ENCODE results near the gene UBE2V1. TPM values are rescaled to one million over a fixed set of nuclear protein-coding genes. Genes with fewer than 3 reads are reported as not detected.

Gene UBE2V1
- total and polyA plus RNA-seq, 2 donors from 2014 or later = 99.1 to 105 TPM

DNA sequence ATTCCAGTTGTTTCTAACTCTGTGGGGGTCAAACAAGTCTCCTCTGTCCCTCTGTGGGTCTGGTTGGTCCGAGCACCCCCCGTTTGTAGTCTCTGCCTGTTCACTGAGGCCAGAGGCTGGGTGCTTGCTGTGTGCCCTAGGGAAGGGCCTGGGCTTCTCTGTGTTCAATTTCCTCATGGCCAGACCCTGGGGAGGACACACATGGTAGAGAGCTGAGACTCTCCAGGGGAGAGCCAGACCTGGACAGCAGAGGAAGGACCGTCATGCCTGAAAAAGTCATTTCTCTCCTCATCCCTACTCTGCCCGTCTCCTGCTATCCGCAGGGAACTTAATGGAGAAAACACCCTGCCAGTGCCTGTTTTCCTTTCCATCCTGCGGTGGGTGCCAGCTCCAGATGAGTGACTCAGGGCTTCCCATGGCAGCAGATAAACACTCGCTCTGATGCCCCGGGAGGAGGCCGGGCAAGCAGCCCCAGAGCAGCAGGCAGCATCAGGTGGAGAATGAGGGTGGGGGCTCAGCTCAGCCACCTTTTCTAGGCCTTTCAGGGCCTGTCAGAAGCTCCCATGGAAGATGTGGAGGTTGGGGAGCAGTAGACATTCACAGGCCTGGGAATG, 78.3 kb downstream of the UBE2V1 start:
- TF ChIP-seq CTCF (IDR thresholded peaks at IDR 0.05; ENCODE audit: borderline replicate concordance, extremely low read depth, insufficient read depth) = no peak
- no peak for DNase-seq
- Histone ChIP-seq H3K36me3 (ENCODE audit: control insufficient read depth in 2 of 3, insufficient read depth in 3 of 3, low read length in 3 of 3) (no peaks in the 10 kb centered on the region), H3K27ac (ENCODE audit: low read depth in 2 of 2, low read length in 2 of 2) (no peak overlapping the region), H3K27me3 (ENCODE audit: control insufficient read depth, insufficient read depth, low read length) (no peaks in the 10 kb centered on the region), H3K9ac (ENCODE audit: low read length in 3 of 3) (no peak overlapping the region), H3K4me3 (ENCODE audit: low read length in 3 of 3) (no peak overlapping the region), H3K4me1 (ENCODE audit: control insufficient read depth in 2 of 3, insufficient read depth in 2 of 3, low read depth in 1 of 3, low read length in 3 of 3) (peaks cover 0 to 6% (median 0%) of the 10 kb centered on the region in 3 donors), H3K9me3 (ENCODE audit: control insufficient read depth in 2 of 3, insufficient read depth in 1 of 3, low read length in 3 of 3) (no peaks in the 10 kb centered on the region)
- intact Hi-C loops (cut with DNase I) = no loop called here
- FAIRE-seq = no peak

- Histone ChIP-seq H3K9me3 (ENCODE audit: control insufficient read depth in 2 of 3, insufficient read depth in 1 of 3, low read length in 3 of 3) (no peaks in the 10 kb centered on the region), H3K36me3 (ENCODE audit: control insufficient read depth in 2 of 3, insufficient read depth in 3 of 3, low read length in 3 of 3) (no peaks in the 10 kb centered on the region), H3K27me3 (ENCODE audit: control insufficient read depth, insufficient read depth, low read length) (no peaks in the 10 kb centered on the region), H3K4me1 (ENCODE audit: control insufficient read depth in 2 of 3, insufficient read depth in 2 of 3, low read depth in 1 of 3, low read length in 3 of 3) (peaks cover 0 to 6% (median 0%) of the 10 kb centered on the region in 3 donors), H3K4me3 (ENCODE audit: low read length in 3 of 3) (no peak overlapping the region), H3K27ac (ENCODE audit: low read depth in 2 of 2, low read length in 2 of 2) (peak overlapping the region in 1 of 2 donors; percentile 23), H3K9ac (ENCODE audit: low read length in 3 of 3) (no peak overlapping the region)
- no peak for FAIRE-seq
- intact Hi-C loops (cut with DNase I) = no loop called here
- no peak for DNase-seq
- no peak for TF ChIP-seq CTCF (IDR thresholded peaks at IDR 0.05; ENCODE audit: borderline replicate concordance, extremely low read depth, insufficient read depth)
Observed at GRCh38 chr20:50032955-50033666, 79.8 kb downstream of the UBE2V1 start.

Other genes with a start within 250 kb of the UBE2V1 start
- 9.0 TPM for gene SPATA2, start 197.6 kb downstream of the UBE2V1 start, total RNA-seq
- gene SPATA2, start 197.6 kb downstream of the UBE2V1 start, polyA plus RNA-seq (ENCODE audit: insufficient read depth, low read depth, low replicate concordance) = 5.8 TPM
- gene RNF114, start 176.8 kb downstream of the UBE2V1 start, total RNA-seq = 89.2 TPM
- gene RNF114, start 176.8 kb downstream of the UBE2V1 start, polyA plus RNA-seq (ENCODE audit: insufficient read depth, low read depth, low replicate concordance) = 70.7 TPM
- 3.7 TPM for gene SNAI1, start 130.2 kb downstream of the UBE2V1 start, total RNA-seq
- gene SNAI1, start 130.2 kb downstream of the UBE2V1 start, polyA plus RNA-seq (ENCODE audit: insufficient read depth, low read depth, low replicate concordance) = 4.5 TPM
- gene PEDS1, start 40.6 kb upstream of the UBE2V1 start, total RNA-seq = 16.3 TPM
- gene PEDS1, start 40.6 kb upstream of the UBE2V1 start, polyA plus RNA-seq (ENCODE audit: insufficient read depth, low read depth, low replicate concordance) = 18.3 TPM
- 81.4 TPM for gene CEBPB, start 77.7 kb upstream of the UBE2V1 start, total RNA-seq
- gene CEBPB, start 77.7 kb upstream of the UBE2V1 start, polyA plus RNA-seq (ENCODE audit: insufficient read depth, low read depth, low replicate concordance) = 33.6 TPM

Measured in kidney (tissue), 14 donors.